ENCODE measurements around the gene RNF11.

GRCh38 chr1:51253691-51254090 is 17.6 kb downstream of the RNF11 start:
- TF ChIP-seq CTCF (IDR thresholded peaks at IDR 0.05; ENCODE audit: insufficient read depth, low read length) (no peak), REST (IDR thresholded peaks at IDR 0.05; ENCODE audit: insufficient replicate concordance, low read depth) (no peak), POLR2AphosphoS5 (IDR thresholded peaks at IDR 0.05; ENCODE audit: low read depth) (no peak), SPI1 (IDR thresholded peaks at IDR 0.05; ENCODE audit: borderline replicate concordance, low read depth) (no peak), GABPA (IDR thresholded peaks at IDR 0.05; ENCODE audit: low read depth) (no peak)

Measured in HL-60 (cell line).